MG63 (cell line): ENCODE results near the gene PALS2. TPM values are rescaled to one million over a fixed set of nuclear protein-coding genes. Genes with fewer than 3 reads are reported as not detected.

Experiments
- DNase-seq: peaks from one replicate; pipeline ENCODE4 v3.0.0-alpha.2; 2020
- H3K27me3 ChIP-seq: fragments of 250-450 bp; sonication (Bioruptor Pico); 2 replicates; pipeline ENCODE4 v1.5.1; 2020; ENCODE audit warnings: mild to moderate bottlenecking, moderate library complexity
- H3K36me3 ChIP-seq: fragments of 250-450 bp; sonication (Bioruptor Pico); 2 replicates; pipeline ENCODE4 v1.5.1; 2020; ENCODE audit warnings: mild to moderate bottlenecking, moderate library complexity
- H3K4me3 ChIP-seq: fragments of 250-450 bp; sonication (Bioruptor Pico); 2 replicates; pipeline ENCODE4 v1.5.1; 2020; ENCODE audit warnings: mild to moderate bottlenecking, moderate library complexity
- H3K9me3 ChIP-seq: fragments of 250-450 bp; sonication (Bioruptor Pico); 2 replicates; pipeline ENCODE4 v1.5.1; 2020; ENCODE audit warnings: mild to moderate bottlenecking, moderate library complexity
- total RNA-seq: library from RNA; depleted of rRNA; stranded (reverse); fragments of >200 nt; shearing (Covaris generic); gene quantifications from 2 replicates; pipeline ENCODE4 v1.2.3, GENCODE V29; 2014; ENCODE audit warnings: low replicate concordance; rRNA removed

Gene PALS2
- total RNA-seq, 1 experiment from 2014 or later: 31.9 TPM

DNA sequence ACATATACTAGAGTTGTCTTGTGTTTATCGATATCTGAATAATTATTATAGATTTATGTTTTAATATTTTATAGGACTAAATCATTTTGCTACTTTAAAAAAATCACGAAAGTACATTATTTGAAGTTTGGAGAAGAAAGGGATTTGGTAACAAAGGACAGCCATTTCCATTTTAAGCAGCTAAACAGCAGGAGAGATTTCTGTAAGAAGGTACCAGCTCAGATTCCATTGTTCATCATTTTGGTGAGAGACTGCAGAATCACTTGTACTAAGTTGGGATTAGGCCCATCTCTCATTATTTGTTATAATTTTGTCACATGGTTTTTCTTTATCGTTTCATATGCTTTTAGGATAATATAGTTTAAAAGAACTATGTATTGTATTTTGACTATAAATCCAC, 46.7 kb downstream of the PALS2 start:
- H3K9me3 ChIP-seq: peaks cover 10% of the 10 kb centered on the region; the same call in 1 of the 2 replicates
- peaks cover 6% of the 10 kb centered on the region; the same call in 1 of the 2 replicates for H3K36me3 ChIP-seq
- DNase-seq: no peak
- no peak overlapping the region for H3K4me3 ChIP-seq
- H3K27me3 ChIP-seq: no peaks in the 10 kb centered on the region

DNA sequence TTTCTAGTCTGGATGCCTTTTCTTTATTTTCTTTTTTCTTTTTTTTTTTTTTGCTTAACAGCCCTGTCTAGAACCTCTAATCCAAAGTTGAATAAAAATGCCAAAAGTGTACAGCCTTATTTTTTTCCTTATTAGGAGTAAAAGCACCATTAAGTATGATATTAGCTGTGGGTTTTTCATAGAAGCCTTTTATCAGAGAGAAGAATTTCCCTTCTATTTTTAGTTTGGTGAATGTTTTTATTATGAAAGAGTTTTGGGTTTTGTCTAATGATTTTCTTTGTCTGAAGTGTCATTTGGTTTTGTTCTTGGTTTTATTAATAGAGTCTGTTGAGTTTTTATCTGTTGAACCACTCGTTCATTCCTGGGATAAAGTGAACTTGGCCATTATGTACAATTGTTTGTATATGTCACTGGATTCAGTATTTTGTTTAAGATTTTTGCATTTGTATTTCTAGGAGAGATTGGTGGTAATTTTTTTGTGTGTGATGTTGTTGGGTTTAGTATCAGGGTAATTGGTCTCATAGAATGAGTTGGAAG, 49.5 kb downstream of the PALS2 start:
- Histone ChIP-seq H3K9me3 (peaks cover 14% of the 10 kb centered on the region), H3K4me3 (no peak overlapping the region), H3K27me3 (no peaks in the 10 kb centered on the region), H3K36me3 (peaks cover 8% of the 10 kb centered on the region; the same call in 1 of the 2 replicates)
- no peak for DNase-seq

Other genes starting within 250 kb of the PALS2 start
- 3.7 and 4.1 TPM in 2 replicates for gene GSDME, start 184.0 kb downstream of the PALS2 start, total RNA-seq